H9 (cell line): ENCODE data around the gene ST6GALNAC1. TPM values are rescaled to one million over a fixed set of nuclear protein-coding genes. Genes with fewer than 3 reads are reported as not detected.

Source experiments
- DNase-seq: peaks from one replicate; pipeline ENCODE4 v3.0.0-alpha.2; 2017
- H2AFZ ChIP-seq: one replicate; pipeline ENCODE4 v1.6.1; 2013; ENCODE audit warnings: mild to moderate bottlenecking, low read length, control low read depth, moderate library complexity
- H2AK5ac ChIP-seq: 2 replicates; pipeline ENCODE4 v1.6.1; 2013; ENCODE audit warnings: low read length, control low read depth, mixed read lengths; ENCODE audit not compliant: insufficient read length
- H2BK120ac ChIP-seq: one replicate; pipeline ENCODE4 v1.6.1; 2013; ENCODE audit warnings: low read depth, mild to moderate bottlenecking, low read length, control low read depth, inconsistent platforms; ENCODE audit not compliant: poor library complexity, severe bottlenecking
- H2BK12ac ChIP-seq: 2 replicates; pipeline ENCODE4 v1.6.1; 2013; ENCODE audit warnings: low read length, control low read depth, mixed read lengths, low read depth; ENCODE audit not compliant: insufficient read length
- H2BK15ac ChIP-seq: 2 replicates; pipeline ENCODE4 v1.6.1; 2013; ENCODE audit warnings: low read depth, low read length, control low read depth
- H2BK20ac ChIP-seq: one replicate; pipeline ENCODE4 v1.6.1; 2013; ENCODE audit warnings: low read depth, mild to moderate bottlenecking, low read length, control low read depth, inconsistent platforms; ENCODE audit not compliant: poor library complexity, severe bottlenecking
- H2BK5ac ChIP-seq: 2 replicates; pipeline ENCODE4 v1.6.1; 2013; ENCODE audit warnings: low read length, control low read depth, mixed read lengths; ENCODE audit not compliant: insufficient read length
- H3K14ac ChIP-seq: 2 replicates; pipeline ENCODE4 v1.6.1; 2013; ENCODE audit warnings: low read length, control low read depth; ENCODE audit not compliant: insufficient read depth
- H3K18ac ChIP-seq: 2 replicates; pipeline ENCODE4 v1.6.1; 2013; ENCODE audit warnings: low read depth, mild to moderate bottlenecking, mixed read lengths, low read length, control low read depth; ENCODE audit not compliant: insufficient read length
- H3K23ac ChIP-seq: 2 replicates; pipeline ENCODE4 v1.6.1; 2013; ENCODE audit warnings: low read length, control low read depth, mixed read lengths, low read depth; ENCODE audit not compliant: insufficient read length
- H3K23me2 ChIP-seq: 2 replicates; pipeline ENCODE4 v1.6.1; 2013; ENCODE audit warnings: low read depth, mild to moderate bottlenecking, mixed read lengths, low read length, control low read depth; ENCODE audit not compliant: insufficient read length, poor library complexity, severe bottlenecking
- H3K27ac ChIP-seq: 2 replicates; pipeline ENCODE4 v1.5.1; 2013; ENCODE audit warnings: low read length, control low read depth, mixed read lengths, low read depth; ENCODE audit not compliant: insufficient read length
- H3K27me3 ChIP-seq: 2 replicates; pipeline ENCODE4 v1.6.1; 2013; ENCODE audit warnings: low read length, control low read depth, inconsistent platforms; ENCODE audit not compliant: insufficient read depth
- H3K4ac ChIP-seq: 2 replicates; pipeline ENCODE4 v1.6.1; 2013; ENCODE audit warnings: low read depth, mild to moderate bottlenecking, control low read depth, inconsistent platforms, low read length, moderate library complexity
- H3K4me1 ChIP-seq: 2 replicates; pipeline ENCODE4 v1.6.1; 2013; ENCODE audit warnings: low read length, control low read depth, inconsistent platforms; ENCODE audit not compliant: insufficient read depth
- H3K4me2 ChIP-seq: 2 replicates; pipeline ENCODE4 v1.6.1; 2013; ENCODE audit warnings: low read length, control low read depth, mixed read lengths; ENCODE audit not compliant: insufficient read length, insufficient read depth
- H3K56ac ChIP-seq: 2 replicates; pipeline ENCODE4 v1.6.1; 2013; ENCODE audit warnings: low read depth, mild to moderate bottlenecking, mixed read lengths, low read length, control low read depth; ENCODE audit not compliant: insufficient read length
- H3K79me1 ChIP-seq: 2 replicates; pipeline ENCODE4 v1.6.1; 2013; ENCODE audit warnings: low read depth, mild to moderate bottlenecking, moderate library complexity, low read length, control low read depth, inconsistent platforms; ENCODE audit not compliant: insufficient read depth, poor library complexity, severe bottlenecking
- H3K79me2 ChIP-seq: 2 replicates; pipeline ENCODE4 v1.6.1; 2013; ENCODE audit warnings: low read length, control low read depth, inconsistent platforms; ENCODE audit not compliant: insufficient read depth
- H3K9ac ChIP-seq: 2 replicates; pipeline ENCODE4 v1.6.1; 2013; ENCODE audit warnings: low read length, control low read depth, mixed read lengths; ENCODE audit not compliant: insufficient read length; ENCODE audit errors: extremely low read depth
- H3K9me3 ChIP-seq: one replicate; pipeline ENCODE4 v1.6.1; 2013; ENCODE audit warnings: low read depth, low read length, inconsistent platforms; ENCODE audit not compliant: control insufficient read depth
- H3T11ph ChIP-seq: one replicate; pipeline ENCODE4 v1.6.1; 2013; ENCODE audit warnings: mild to moderate bottlenecking, low read length, control low read depth, inconsistent platforms
- H4K20me1 ChIP-seq: one replicate; pipeline ENCODE4 v1.6.1; 2013; ENCODE audit not compliant: control insufficient read depth, insufficient read length, insufficient read depth
- H4K5ac ChIP-seq: 2 replicates; pipeline ENCODE4 v1.6.1; 2013; ENCODE audit warnings: low read depth, mild to moderate bottlenecking, mixed read lengths, low read length, control low read depth; ENCODE audit not compliant: insufficient read length
- H4K8ac ChIP-seq: replicated peaks from 2 replicates; pipeline ENCODE4 v1.6.1; 2013; ENCODE audit warnings: low read length, control low read depth, mixed read lengths, low read depth; ENCODE audit not compliant: insufficient read length
- H4K91ac ChIP-seq: 2 replicates; pipeline ENCODE4 v1.6.1; 2013; ENCODE audit warnings: low read depth, mild to moderate bottlenecking, moderate library complexity, mixed read lengths, low read length, control low read depth; ENCODE audit not compliant: insufficient read length
- H3K27ac Mint-ChIP-seq, 3 experiments: 2 replicates in 2 of 3; 3 replicates in 1 of 3; pipeline ENCODE4 v1.8.0; 2020 to 2021; ENCODE audit warnings: mixed read lengths in 3 of 3, mild to moderate bottlenecking in 1 of 3, moderate library complexity in 1 of 3
- H3K27me3 Mint-ChIP-seq: 2 replicates; pipeline ENCODE4 v1.8.0; 2021; ENCODE audit warnings: low read depth, mild to moderate bottlenecking, moderate library complexity, mixed read lengths
- H3K36me3 Mint-ChIP-seq, 3 experiments: 2 replicates in 2 of 3; 3 replicates in 1 of 3; pipeline ENCODE4 v1.8.0; 2020 to 2021; ENCODE audit warnings: low read depth in 3 of 3, mixed read lengths in 3 of 3; ENCODE audit not compliant: insufficient read depth in 1 of 3
- H3K4me1 Mint-ChIP-seq, 2 experiments: 2 replicates each; pipeline ENCODE4 v1.8.0; 2020; ENCODE audit warnings: mixed read lengths in 2 of 2
- H3K4me3 Mint-ChIP-seq, 2 experiments: 2 replicates in 1 of 2; 3 replicates in 1 of 2; pipeline ENCODE4 v1.8.0; 2020 to 2021; ENCODE audit warnings: mild to moderate bottlenecking in 2 of 2, mixed read lengths in 2 of 2, moderate library complexity in 1 of 2
- H3K9me3 Mint-ChIP-seq, 2 experiments: 2 replicates in 1 of 2; 3 replicates in 1 of 2; pipeline ENCODE4 v1.8.0; 2020; ENCODE audit warnings: mild to moderate bottlenecking in 2 of 2, mixed read lengths in 2 of 2, moderate library complexity in 1 of 2
- WGBS: extraction: QIAGEN DNeasy Blood & Tissue Kit; methylation state at CpG from one replicate; pipeline ENCODE4 v1.1.7; 2013; ENCODE audit warnings: missing lambda C conversion rate, low lambda C conversion rate, mixed read lengths; ENCODE audit not compliant: insufficient read length; ENCODE audit errors: extremely low coverage; 5-methylcytosine and 5-hydroxymethylcytosine counted together
- total RNA-seq: library from RNA; stranded (reverse); gene quantifications from 2 replicates; pipeline ENCODE4 v1.2.1, GENCODE V29; 2021
- TF ChIP-seq, protein P1 (sequence below): fragments of 200-600 bp; sonication (generic); conservative IDR thresholded peaks from 3 replicates; pipeline ENCODE4 v1.8.0; 2021; ENCODE audit warnings: antibody characterized with exemption, mild to moderate bottlenecking

Gene ST6GALNAC1
- total RNA-seq, 1 experiment from 2014 or later: not detected

GRCh38 chr17:76659928-76660655 lies 16.5 kb upstream of the ST6GALNAC1 start:
- no peak overlapping the region for H2AK5ac ChIP-seq
- no peak overlapping the region for H3K27ac ChIP-seq
- H3T11ph ChIP-seq: no peak overlapping the region
- Mint-ChIP-seq H3K4me1 (peaks cover 9% of the 10 kb centered on the region in 2 experiments), H3K36me3 (no peaks in the 10 kb centered on the region), H3K27ac (peak overlapping the region in 1 of 3 experiments; percentile 53; a peak in 1 of 7 replicates), H3K27me3 (no peaks in the 10 kb centered on the region; the same call in 1 of the 2 replicates), H3K9me3 (no peaks in the 10 kb centered on the region), H3K4me3 (no peak overlapping the region; a peak in 1 of 5 replicates)
- no peaks in the 10 kb centered on the region for H3K79me2 ChIP-seq
- H2BK20ac ChIP-seq: no peak overlapping the region
- no peak overlapping the region for H3K23ac ChIP-seq
- TF ChIP-seq, protein P1, sequence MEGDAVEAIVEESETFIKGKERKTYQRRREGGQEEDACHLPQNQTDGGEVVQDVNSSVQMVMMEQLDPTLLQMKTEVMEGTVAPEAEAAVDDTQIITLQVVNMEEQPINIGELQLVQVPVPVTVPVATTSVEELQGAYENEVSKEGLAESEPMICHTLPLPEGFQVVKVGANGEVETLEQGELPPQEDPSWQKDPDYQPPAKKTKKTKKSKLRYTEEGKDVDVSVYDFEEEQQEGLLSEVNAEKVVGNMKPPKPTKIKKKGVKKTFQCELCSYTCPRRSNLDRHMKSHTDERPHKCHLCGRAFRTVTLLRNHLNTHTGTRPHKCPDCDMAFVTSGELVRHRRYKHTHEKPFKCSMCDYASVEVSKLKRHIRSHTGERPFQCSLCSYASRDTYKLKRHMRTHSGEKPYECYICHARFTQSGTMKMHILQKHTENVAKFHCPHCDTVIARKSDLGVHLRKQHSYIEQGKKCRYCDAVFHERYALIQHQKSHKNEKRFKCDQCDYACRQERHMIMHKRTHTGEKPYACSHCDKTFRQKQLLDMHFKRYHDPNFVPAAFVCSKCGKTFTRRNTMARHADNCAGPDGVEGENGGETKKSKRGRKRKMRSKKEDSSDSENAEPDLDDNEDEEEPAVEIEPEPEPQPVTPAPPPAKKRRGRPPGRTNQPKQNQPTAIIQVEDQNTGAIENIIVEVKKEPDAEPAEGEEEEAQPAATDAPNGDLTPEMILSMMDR: no peak
- no peak overlapping the region for H4K8ac ChIP-seq
- DNase-seq: no peak
- no peak overlapping the region for H4K5ac ChIP-seq
- no peak overlapping the region for H4K91ac ChIP-seq
- H3K14ac ChIP-seq: no peak overlapping the region
- H3K18ac ChIP-seq: no peak overlapping the region
- no peak overlapping the region for H3K56ac ChIP-seq
- no peak overlapping the region for H2BK5ac ChIP-seq
- H4K20me1 ChIP-seq: no peaks in the 10 kb centered on the region
- WGBS: no CpG with 5 or more reads among the region's 13 CpGs
- no peaks in the 10 kb centered on the region for H3K23me2 ChIP-seq
- H3K9ac ChIP-seq: no peak overlapping the region
- no peaks in the 10 kb centered on the region for H3K79me1 ChIP-seq
- no peak overlapping the region for H2BK120ac ChIP-seq
- H3K27me3 ChIP-seq: no peaks in the 10 kb centered on the region
- no peak overlapping the region for H2AFZ ChIP-seq
- no peak overlapping the region for H3K4ac ChIP-seq
- H3K4me2 ChIP-seq: no peak overlapping the region
- no peaks in the 10 kb centered on the region for H3K4me1 ChIP-seq
- H2BK15ac ChIP-seq: no peak overlapping the region
- H3K9me3 ChIP-seq: no peaks in the 10 kb centered on the region
- H2BK12ac ChIP-seq: no peak overlapping the region
